Trophoblast cell (in vitro differentiated cells and primary cell): Measurements from ENCODE around the gene SNED1.

ENCODE experiments used
- DNase-seq, 2 donors: peaks; one replicate each; pipeline ENCODE4 v3.0.0-alpha.2; 2016
- H2AFZ ChIP-seq: 2 replicates; pipeline ENCODE4 v1.6.1; 2013; ENCODE audit warnings: low read length, moderate library complexity, mild to moderate bottlenecking; ENCODE audit not compliant: insufficient read depth, poor library complexity
- H2AK5ac ChIP-seq: 2 replicates; pipeline ENCODE4 v1.6.1; 2013; ENCODE audit warnings: mild to moderate bottlenecking, low read length
- H2BK120ac ChIP-seq: 2 replicates; pipeline ENCODE4 v1.6.1; 2013; ENCODE audit warnings: low read length, mild to moderate bottlenecking, moderate library complexity; ENCODE audit not compliant: insufficient read depth, poor library complexity
- H2BK12ac ChIP-seq: 2 replicates; pipeline ENCODE4 v1.6.1; 2013; ENCODE audit warnings: mild to moderate bottlenecking, low read length, moderate library complexity
- H2BK5ac ChIP-seq: 2 replicates; pipeline ENCODE4 v1.6.1; 2013; ENCODE audit warnings: low read length, low read depth, moderate library complexity, mild to moderate bottlenecking; ENCODE audit not compliant: poor library complexity
- H3K14ac ChIP-seq: 2 replicates; pipeline ENCODE4 v1.6.1; 2013; ENCODE audit warnings: mild to moderate bottlenecking, low read length
- H3K18ac ChIP-seq: 2 replicates; pipeline ENCODE4 v1.6.1; 2013; ENCODE audit warnings: mild to moderate bottlenecking, low read length
- H3K23ac ChIP-seq: 2 replicates; pipeline ENCODE4 v1.6.1; 2013; ENCODE audit warnings: low read length
- H3K27ac ChIP-seq: 2 replicates; pipeline ENCODE4 v1.5.1; 2013; ENCODE audit warnings: low read depth, mild to moderate bottlenecking, inconsistent platforms, low read length, moderate library complexity
- H3K27me3 ChIP-seq: 2 replicates; pipeline ENCODE4 v1.6.1; 2013; ENCODE audit warnings: inconsistent platforms, mild to moderate bottlenecking, low read length, moderate library complexity; ENCODE audit not compliant: insufficient read depth
- H3K36me3 ChIP-seq, 2 experiments: 1 replicate in 1 of 2; 2 replicates in 1 of 2; pipeline ENCODE4 v1.6.1; 2013; ENCODE audit warnings: low read length in 2 of 2, mild to moderate bottlenecking in 2 of 2, moderate library complexity in 1 of 2; ENCODE audit not compliant: insufficient read depth in 2 of 2, control insufficient read depth in 1 of 2
- H3K4ac ChIP-seq: 2 replicates; pipeline ENCODE4 v1.6.1; 2013; ENCODE audit warnings: low read depth, mild to moderate bottlenecking, low read length, moderate library complexity
- H3K4me1 ChIP-seq, 2 experiments: 1 replicate in 1 of 2; 2 replicates in 1 of 2; pipeline ENCODE4 v1.6.1; 2013; ENCODE audit warnings: low read length in 2 of 2, mild to moderate bottlenecking in 2 of 2, moderate library complexity in 1 of 2; ENCODE audit not compliant: insufficient read depth in 2 of 2, control insufficient read depth in 1 of 2
- H3K4me2 ChIP-seq: 2 replicates; pipeline ENCODE4 v1.6.1; 2013; ENCODE audit warnings: inconsistent platforms, mild to moderate bottlenecking, low read length, moderate library complexity
- H3K4me3 ChIP-seq: 2 replicates; pipeline ENCODE4 v1.5.1; 2013; ENCODE audit warnings: mild to moderate bottlenecking, low read depth, low read length, inconsistent platforms
- H3K79me1 ChIP-seq: one replicate; pipeline ENCODE4 v1.6.1; 2013; ENCODE audit warnings: low read length
- H3K79me2 ChIP-seq: 2 replicates; pipeline ENCODE4 v1.6.1; 2013; ENCODE audit warnings: low read length, mild to moderate bottlenecking; ENCODE audit not compliant: control insufficient read depth, insufficient read depth, poor library complexity
- H3K9ac ChIP-seq: 2 replicates; pipeline ENCODE4 v1.6.1; 2013; ENCODE audit warnings: mild to moderate bottlenecking, low read length
- H3K9me3 ChIP-seq: 2 replicates; pipeline ENCODE4 v1.6.1; 2013; ENCODE audit warnings: low read depth, mild to moderate bottlenecking, control low read depth, inconsistent platforms, low read length; ENCODE audit not compliant: insufficient read depth
- H4K12ac ChIP-seq: 2 replicates; pipeline ENCODE4 v1.6.1; 2013; ENCODE audit warnings: low read depth, mild to moderate bottlenecking, low read length, moderate library complexity
- H4K8ac ChIP-seq: 2 replicates; pipeline ENCODE4 v1.6.1; 2013; ENCODE audit warnings: low read depth, mild to moderate bottlenecking, low read length, moderate library complexity
- H4K91ac ChIP-seq: one replicate; pipeline ENCODE4 v1.6.1; 2013; ENCODE audit warnings: low read depth, mild to moderate bottlenecking, low read length, moderate library complexity
- WGBS: extraction: QIAGEN DNeasy Blood & Tissue Kit; methylation state at CpG from one replicate; pipeline ENCODE4 v1.1.7; 2013; ENCODE audit warnings: missing lambda C conversion rate; ENCODE audit not compliant: insufficient read length, insufficient coverage; ENCODE audit errors: extremely low coverage; 5-methylcytosine and 5-hydroxymethylcytosine counted together

The SNED1 gene

DNA sequence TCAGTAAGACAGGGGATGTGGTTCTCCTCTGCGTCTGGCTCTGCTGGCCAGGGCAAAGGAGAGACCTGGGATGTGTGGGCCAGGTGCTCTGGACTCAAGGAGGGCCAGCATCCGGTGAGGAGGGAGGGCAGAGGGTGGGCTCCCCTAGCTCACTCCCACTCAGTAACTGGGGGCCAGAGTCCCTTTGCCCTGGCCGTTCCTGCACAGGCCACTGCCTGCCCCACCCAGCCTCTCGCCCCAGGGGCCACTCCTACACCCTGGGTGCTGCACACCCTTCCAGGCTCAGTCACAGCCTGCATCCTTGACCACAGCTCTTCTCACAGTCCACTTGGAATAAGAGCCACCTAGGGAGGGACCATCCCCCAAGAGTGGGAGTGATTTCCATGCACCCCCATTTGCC is 41.0 kb downstream of the SNED1 start:
- Histone ChIP-seq H3K9me3 (peaks cover 5% of the 10 kb centered on the region), H3K36me3 (no peaks in the 10 kb centered on the region), H4K12ac (no peak overlapping the region), H3K79me1 (no peaks in the 10 kb centered on the region), H3K4me1 (peaks cover 0 to 4% of the 10 kb centered on the region in 2 experiments), H2AFZ (no peak overlapping the region), H2BK12ac (no peak overlapping the region), H2BK5ac (no peak overlapping the region), H3K4me3 (no peak overlapping the region), H3K14ac (no peak overlapping the region), H3K4me2 (no peak overlapping the region), H3K79me2 (no peaks in the 10 kb centered on the region), H4K91ac (no peak overlapping the region), H4K8ac (no peak overlapping the region), H3K27ac (no peak overlapping the region), H3K18ac (no peak overlapping the region), H3K9ac (no peak overlapping the region), H3K23ac (no peak overlapping the region), H2AK5ac (no peak overlapping the region), H3K27me3 (peaks cover 21% of the 10 kb centered on the region), H2BK120ac (no peak overlapping the region), H3K4ac (no peak overlapping the region)
- DNase-seq = no peak
- WGBS = no CpG with 5 or more reads among the region's 4 CpGs

GRCh38 chr2:241040081-241040803 is 41.8 kb downstream of the SNED1 start:
- Histone ChIP-seq H2BK120ac (no peak overlapping the region), H4K12ac (no peak overlapping the region), H4K8ac (no peak overlapping the region), H3K36me3 (no peaks in the 10 kb centered on the region), H2BK5ac (no peak overlapping the region), H3K9ac (no peak overlapping the region), H3K18ac (no peak overlapping the region), H3K4me2 (no peak overlapping the region), H2AFZ (no peak overlapping the region), H3K27ac (no peak overlapping the region), H3K14ac (no peak overlapping the region), H2BK12ac (no peak overlapping the region), H3K9me3 (peaks cover 4% of the 10 kb centered on the region), H4K91ac (no peak overlapping the region), H3K4me3 (no peak overlapping the region), H3K4ac (no peak overlapping the region), H3K4me1 (peaks cover 0 to 4% of the 10 kb centered on the region in 2 experiments), H3K79me2 (no peaks in the 10 kb centered on the region), H3K79me1 (no peaks in the 10 kb centered on the region), H3K27me3 (peaks cover 17% of the 10 kb centered on the region), H2AK5ac (no peak overlapping the region), H3K23ac (no peak overlapping the region)
- DNase-seq = no peak
- WGBS = no CpG with 5 or more reads among the region's 13 CpGs

- no peak overlapping the region for H3K23ac ChIP-seq
- no peak overlapping the region for H3K9ac ChIP-seq
- H2BK12ac ChIP-seq = no peak overlapping the region
- no peak for DNase-seq
- no peak overlapping the region for H3K14ac ChIP-seq
- H3K36me3 ChIP-seq = no peaks in the 10 kb centered on the region
- H2BK5ac ChIP-seq = no peak overlapping the region
- peaks cover 1% of the 10 kb centered on the region for H3K9me3 ChIP-seq
- no peak overlapping the region for H4K8ac ChIP-seq
- H3K4me1 ChIP-seq = peaks cover 0 to 2% of the 10 kb centered on the region in 2 experiments
- H3K4me3 ChIP-seq = no peak overlapping the region
- no peak overlapping the region for H3K4ac ChIP-seq
- H2AK5ac ChIP-seq = no peak overlapping the region
- no peaks in the 10 kb centered on the region for H3K79me1 ChIP-seq
- no peak overlapping the region for H3K4me2 ChIP-seq
- H2AFZ ChIP-seq = no peak overlapping the region
- no peak overlapping the region for H3K18ac ChIP-seq
- no peaks in the 10 kb centered on the region for H3K79me2 ChIP-seq
- no peak overlapping the region for H4K12ac ChIP-seq
- no peak overlapping the region for H3K27ac ChIP-seq
- H3K27me3 ChIP-seq = peaks cover 8% of the 10 kb centered on the region
- no peak overlapping the region for H2BK120ac ChIP-seq
- H4K91ac ChIP-seq = no peak overlapping the region
- no CpG with 5 or more reads among the region's 5 CpGs for WGBS
These were observed 43.3 kb downstream of the SNED1 start for GRCh38 chr2:241041589-241042158.

DNA sequence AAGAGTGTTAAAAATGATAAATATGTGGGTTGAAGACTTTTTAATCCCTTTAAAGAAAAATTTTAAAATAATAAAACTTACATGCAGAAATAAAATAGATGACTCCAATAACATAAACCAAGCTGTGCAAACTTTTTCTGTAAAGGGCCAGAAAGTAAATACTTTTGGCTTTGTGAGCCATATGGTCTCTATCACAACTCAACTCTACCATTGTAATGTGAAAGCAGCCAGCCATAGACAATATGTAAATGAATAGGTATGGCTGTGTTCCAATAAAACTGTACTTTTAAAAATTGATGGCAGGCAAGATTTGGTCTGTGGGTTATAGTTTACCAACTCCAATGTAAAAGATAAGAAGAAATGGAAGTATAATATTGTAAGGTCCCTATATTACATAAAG is 45.2 kb downstream of the SNED1 start:
- H3K14ac ChIP-seq = no peak overlapping the region
- H3K4me2 ChIP-seq = no peak overlapping the region
- H2BK12ac ChIP-seq = no peak overlapping the region
- no peak overlapping the region for H2BK120ac ChIP-seq
- H3K27me3 ChIP-seq = no peaks in the 10 kb centered on the region
- H3K4me3 ChIP-seq = no peak overlapping the region
- no peak overlapping the region for H3K18ac ChIP-seq
- no peak overlapping the region for H3K9ac ChIP-seq
- H3K23ac ChIP-seq = no peak overlapping the region
- no peak overlapping the region for H4K8ac ChIP-seq
- H2BK5ac ChIP-seq = no peak overlapping the region
- no peak overlapping the region for H2AFZ ChIP-seq
- no peaks in the 10 kb centered on the region for H3K79me2 ChIP-seq
- H3K4me1 ChIP-seq = no peaks in the 10 kb centered on the region
- no peaks in the 10 kb centered on the region for H3K79me1 ChIP-seq
- no peaks in the 10 kb centered on the region for H3K36me3 ChIP-seq
- no peaks in the 10 kb centered on the region for H3K9me3 ChIP-seq
- H2AK5ac ChIP-seq = no peak overlapping the region
- H4K12ac ChIP-seq = no peak overlapping the region
- no peak overlapping the region for H4K91ac ChIP-seq
- DNase-seq = no peak
- no peak overlapping the region for H3K4ac ChIP-seq
- H3K27ac ChIP-seq = no peak overlapping the region
